GM23338 (cell line): ENCODE results near the gene CCNI2. TPM values are rescaled to one million over a fixed set of nuclear protein-coding genes. Genes with fewer than 3 reads are reported as not detected.

Experiments
- ATAC-seq: fragments of 200-7000 bp; cut with Tn5 transposase; 3 replicates; pipeline ENCODE4 v1.9.1; 2020
- DNase-seq: peaks from one replicate; pipeline ENCODE4 v3.0.0-alpha.2; 2015; ENCODE audit warnings: low spot score
- H2AFZ ChIP-seq: fragments of 200-600 bp; sonication (generic); 2 replicates; pipeline ENCODE4 v1.8.0; 2016; ENCODE audit warnings: antibody characterized with exemption, mild to moderate bottlenecking, moderate library complexity
- H3F3A ChIP-seq: fragments of 200-600 bp; sonication (generic); replicated peaks from 2 replicates; pipeline ENCODE4 v1.8.0; 2017; ENCODE audit warnings: antibody characterized with exemption, mixed run types, low read depth
- H3K27ac ChIP-seq: fragments of 200-600 bp; sonication (generic); 2 replicates; pipeline ENCODE4 v1.6.1; 2016; ENCODE audit warnings: low read depth
- H3K27me3 ChIP-seq: fragments of 200-600 bp; sonication (generic); 2 replicates; pipeline ENCODE4 v1.8.0; 2016; ENCODE audit warnings: mild to moderate bottlenecking, mixed run types, moderate library complexity; ENCODE audit not compliant: insufficient read depth
- H3K36me3 ChIP-seq: fragments of 200-600 bp; sonication (generic); 2 replicates; pipeline ENCODE4 v1.8.0; 2016; ENCODE audit warnings: mild to moderate bottlenecking; ENCODE audit not compliant: insufficient read depth
- H3K4me1 ChIP-seq: fragments of 200-600 bp; sonication (generic); 2 replicates; pipeline ENCODE4 v1.8.0; 2016; ENCODE audit warnings: mild to moderate bottlenecking, moderate library complexity; ENCODE audit not compliant: insufficient read depth
- H3K4me2 ChIP-seq: fragments of 200-600 bp; sonication (generic); 2 replicates; pipeline ENCODE4 v1.7.1; 2017; ENCODE audit warnings: mixed run types
- H3K4me3 ChIP-seq: fragments of 200-600 bp; sonication (generic); 2 replicates; pipeline ENCODE4 v1.6.1; 2016; ENCODE audit warnings: mixed run types
- H3K79me2 ChIP-seq: fragments of 200-600 bp; sonication (generic); replicated peaks from 2 replicates; pipeline ENCODE4 v1.8.0; 2017; ENCODE audit warnings: mild to moderate bottlenecking; ENCODE audit not compliant: insufficient read depth
- H3K9me2 ChIP-seq: fragments of 200-600 bp; sonication (generic); 2 replicates; pipeline ENCODE4 v1.8.0; 2017; ENCODE audit not compliant: insufficient read depth
- H4K20me1 ChIP-seq: fragments of 200-600 bp; sonication (generic); replicated peaks from 2 replicates; pipeline ENCODE4 v1.8.0; 2017; ENCODE audit warnings: mild to moderate bottlenecking; ENCODE audit not compliant: insufficient read depth
- H3K27ac Mint-ChIP-seq: 2 replicates; pipeline ENCODE4 v1.8.0; 2020; ENCODE audit warnings: inconsistent platforms, mild to moderate bottlenecking, moderate library complexity, mixed read lengths
- H3K27me3 Mint-ChIP-seq: 3 replicates; pipeline ENCODE4 v1.8.0; 2022; ENCODE audit warnings: low read depth, mild to moderate bottlenecking, moderate library complexity, mixed read lengths, inconsistent platforms; ENCODE audit not compliant: insufficient read depth, poor library complexity
- H3K36me3 Mint-ChIP-seq: 3 replicates; pipeline ENCODE4 v1.8.0; 2021; ENCODE audit warnings: low read depth, mild to moderate bottlenecking, inconsistent platforms, moderate library complexity, mixed read lengths
- H3K4me1 Mint-ChIP-seq: 3 replicates; pipeline ENCODE4 v1.8.0; 2020; ENCODE audit warnings: mild to moderate bottlenecking, inconsistent platforms, mixed read lengths
- H3K4me3 Mint-ChIP-seq: 3 replicates; pipeline ENCODE4 v1.8.0; 2021; ENCODE audit warnings: moderate library complexity, mild to moderate bottlenecking, inconsistent platforms, mixed read lengths
- H3K9me3 Mint-ChIP-seq: 3 replicates; pipeline ENCODE4 v1.8.0; 2020; ENCODE audit warnings: moderate library complexity, mild to moderate bottlenecking, inconsistent platforms, mixed read lengths
- CREB1 ChIP-seq: fragments of 250-450 bp; sonication (Bioruptor Pico); IDR thresholded peaks from 2 replicates; pipeline ENCODE4 v1.5.0; 2020; ENCODE audit warnings: low read depth, mild to moderate bottlenecking, moderate library complexity
- EZH2 ChIP-seq: fragments of 200-600 bp; sonication (generic); IDR thresholded peaks from one replicate; pipeline ENCODE4 v1.8.0; 2017; ENCODE audit warnings: antibody characterized with exemption, mild to moderate bottlenecking, low read depth; ENCODE audit not compliant: unreplicated experiment
- EZH2phosphoT487 ChIP-seq: fragments of 200-600 bp; sonication (generic); IDR thresholded peaks from one replicate; pipeline ENCODE4 v1.8.1; 2018; ENCODE audit warnings: antibody characterized with exemption; ENCODE audit not compliant: unreplicated experiment
- JUNB ChIP-seq: IDR thresholded peaks from one replicate; pipeline ENCODE4 v1.6.1; 2016; ENCODE audit warnings: antibody characterized with exemption; ENCODE audit not compliant: unreplicated experiment
- NANOG ChIP-seq: IDR thresholded peaks from 2 replicates; pipeline ENCODE4 v1.6.1; 2016; ENCODE audit warnings: antibody characterized with exemption, borderline replicate concordance
- POLR2AphosphoS5 ChIP-seq: IDR thresholded peaks from 2 replicates; pipeline ENCODE4 v1.6.1; 2016; ENCODE audit warnings: antibody characterized with exemption, low read depth
- STAT1 ChIP-seq: IDR thresholded peaks from one replicate; pipeline ENCODE4 v1.6.1; 2016; ENCODE audit warnings: antibody characterized with exemption; ENCODE audit not compliant: unreplicated experiment
- ZNF114 ChIP-seq: fragments of 250-450 bp; sonication (Bioruptor Pico); IDR thresholded peaks from 2 replicates; pipeline ENCODE4 v1.5.0; 2020; ENCODE audit warnings: mild to moderate bottlenecking, moderate library complexity
- ZNF331 ChIP-seq: fragments of 250-450 bp; sonication (Bioruptor Pico); IDR thresholded peaks from 2 replicates; pipeline ENCODE4 v1.5.0; 2020; ENCODE audit warnings: low read depth, mild to moderate bottlenecking, moderate library complexity
- polyA plus RNA-seq: library from polyadenylated mRNA; unstranded; fragments of >200 nt; fragmentation: Nextera tagmentation; extraction: Ambion mirVana; gene quantifications from 2 replicates; pipeline ENCODE4 v1.2.1, GENCODE V29; 2016
- total RNA-seq: library from RNA; depleted of rRNA; stranded (reverse); fragments of >200 nt; shearing (Covaris generic); gene quantifications from 2 replicates; pipeline ENCODE4 v1.2.3, GENCODE V29; 2014
- TF ChIP-seq, protein P1 (sequence below): fragments of 250-450 bp; sonication (Bioruptor Pico); IDR thresholded peaks from 2 replicates; pipeline ENCODE4 v1.5.0; 2020; ENCODE audit warnings: mild to moderate bottlenecking, moderate library complexity
- TF ChIP-seq, protein P2 (sequence below): IDR thresholded peaks from one replicate; pipeline ENCODE4 v1.6.1; 2018; ENCODE audit warnings: antibody characterized with exemption; ENCODE audit not compliant: unreplicated experiment
- TF ChIP-seq, protein P3 (sequence below): IDR thresholded peaks from 2 replicates; pipeline ENCODE4 v1.6.1; 2016; ENCODE audit warnings: antibody characterized with exemption
- TF ChIP-seq, protein P4 (sequence below), 2 experiments: fragments of 200-600 bp in 1 of 2; sonication (generic) in 1 of 2; conservative IDR thresholded peaks; 2 replicates each; pipeline versions ENCODE4 v1.5.1 to v1.6.1; 2016 to 2017; ENCODE audit warnings: antibody characterized with exemption in 2 of 2, low read depth in 2 of 2, mild to moderate bottlenecking in 2 of 2, moderate library complexity in 1 of 2

CCNI2 gene
- total and polyA plus RNA-seq, 2 experiments from 2014 or later, result 0.55 to 2.5 TPM

DNA sequence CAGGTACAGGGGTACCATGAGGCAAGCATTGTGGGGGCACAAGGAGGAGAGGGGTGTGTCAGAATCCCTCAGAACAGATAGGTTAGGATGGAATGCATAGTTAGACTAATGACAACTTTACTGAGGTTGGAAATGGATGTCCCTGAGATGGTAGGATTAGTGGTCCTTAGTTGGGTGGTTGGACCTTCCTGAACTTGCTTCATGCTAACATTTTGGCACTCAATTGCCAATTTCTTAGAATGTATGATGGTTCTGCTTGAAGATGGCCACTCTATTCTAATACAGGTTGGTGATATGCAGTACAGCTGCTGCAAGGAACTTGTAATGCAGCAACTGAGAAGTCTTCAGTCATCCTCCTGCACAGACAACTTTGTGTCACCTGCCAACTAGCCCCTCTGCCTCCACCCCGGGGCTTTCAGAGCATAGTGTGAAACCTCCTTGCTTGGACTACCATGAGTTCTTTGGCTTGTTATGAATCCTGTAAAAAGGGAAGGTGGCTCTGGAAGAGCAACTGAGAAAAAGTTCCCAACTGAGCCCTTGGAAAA, 5.4 kb downstream of the CCNI2 start:
- Histone ChIP-seq H3F3A (no peaks in the 10 kb centered on the region), H3K27me3 (peaks cover 26% of the 10 kb centered on the region), H2AFZ (no peak overlapping the region), H3K36me3 (no peaks in the 10 kb centered on the region), H3K4me3 (no peak overlapping the region), H3K79me2 (no peaks in the 10 kb centered on the region), H3K4me2 (no peak overlapping the region), H4K20me1 (no peaks in the 10 kb centered on the region), H3K4me1 (peaks cover 5% of the 10 kb centered on the region; the same call in 1 of the 2 replicates), H3K27ac (no peak overlapping the region), H3K9me2 (no peaks in the 10 kb centered on the region)
- Mint-ChIP-seq H3K4me3 (no peak overlapping the region), H3K9me3 (no peaks in the 10 kb centered on the region), H3K27me3 (peaks cover 22% of the 10 kb centered on the region), H3K36me3 (no peaks in the 10 kb centered on the region), H3K4me1 (peaks cover 28% of the 10 kb centered on the region), H3K27ac (no peak overlapping the region)
- no peak for DNase-seq
- ATAC-seq, result no peak
- TF ChIP-seq, protein P1, sequence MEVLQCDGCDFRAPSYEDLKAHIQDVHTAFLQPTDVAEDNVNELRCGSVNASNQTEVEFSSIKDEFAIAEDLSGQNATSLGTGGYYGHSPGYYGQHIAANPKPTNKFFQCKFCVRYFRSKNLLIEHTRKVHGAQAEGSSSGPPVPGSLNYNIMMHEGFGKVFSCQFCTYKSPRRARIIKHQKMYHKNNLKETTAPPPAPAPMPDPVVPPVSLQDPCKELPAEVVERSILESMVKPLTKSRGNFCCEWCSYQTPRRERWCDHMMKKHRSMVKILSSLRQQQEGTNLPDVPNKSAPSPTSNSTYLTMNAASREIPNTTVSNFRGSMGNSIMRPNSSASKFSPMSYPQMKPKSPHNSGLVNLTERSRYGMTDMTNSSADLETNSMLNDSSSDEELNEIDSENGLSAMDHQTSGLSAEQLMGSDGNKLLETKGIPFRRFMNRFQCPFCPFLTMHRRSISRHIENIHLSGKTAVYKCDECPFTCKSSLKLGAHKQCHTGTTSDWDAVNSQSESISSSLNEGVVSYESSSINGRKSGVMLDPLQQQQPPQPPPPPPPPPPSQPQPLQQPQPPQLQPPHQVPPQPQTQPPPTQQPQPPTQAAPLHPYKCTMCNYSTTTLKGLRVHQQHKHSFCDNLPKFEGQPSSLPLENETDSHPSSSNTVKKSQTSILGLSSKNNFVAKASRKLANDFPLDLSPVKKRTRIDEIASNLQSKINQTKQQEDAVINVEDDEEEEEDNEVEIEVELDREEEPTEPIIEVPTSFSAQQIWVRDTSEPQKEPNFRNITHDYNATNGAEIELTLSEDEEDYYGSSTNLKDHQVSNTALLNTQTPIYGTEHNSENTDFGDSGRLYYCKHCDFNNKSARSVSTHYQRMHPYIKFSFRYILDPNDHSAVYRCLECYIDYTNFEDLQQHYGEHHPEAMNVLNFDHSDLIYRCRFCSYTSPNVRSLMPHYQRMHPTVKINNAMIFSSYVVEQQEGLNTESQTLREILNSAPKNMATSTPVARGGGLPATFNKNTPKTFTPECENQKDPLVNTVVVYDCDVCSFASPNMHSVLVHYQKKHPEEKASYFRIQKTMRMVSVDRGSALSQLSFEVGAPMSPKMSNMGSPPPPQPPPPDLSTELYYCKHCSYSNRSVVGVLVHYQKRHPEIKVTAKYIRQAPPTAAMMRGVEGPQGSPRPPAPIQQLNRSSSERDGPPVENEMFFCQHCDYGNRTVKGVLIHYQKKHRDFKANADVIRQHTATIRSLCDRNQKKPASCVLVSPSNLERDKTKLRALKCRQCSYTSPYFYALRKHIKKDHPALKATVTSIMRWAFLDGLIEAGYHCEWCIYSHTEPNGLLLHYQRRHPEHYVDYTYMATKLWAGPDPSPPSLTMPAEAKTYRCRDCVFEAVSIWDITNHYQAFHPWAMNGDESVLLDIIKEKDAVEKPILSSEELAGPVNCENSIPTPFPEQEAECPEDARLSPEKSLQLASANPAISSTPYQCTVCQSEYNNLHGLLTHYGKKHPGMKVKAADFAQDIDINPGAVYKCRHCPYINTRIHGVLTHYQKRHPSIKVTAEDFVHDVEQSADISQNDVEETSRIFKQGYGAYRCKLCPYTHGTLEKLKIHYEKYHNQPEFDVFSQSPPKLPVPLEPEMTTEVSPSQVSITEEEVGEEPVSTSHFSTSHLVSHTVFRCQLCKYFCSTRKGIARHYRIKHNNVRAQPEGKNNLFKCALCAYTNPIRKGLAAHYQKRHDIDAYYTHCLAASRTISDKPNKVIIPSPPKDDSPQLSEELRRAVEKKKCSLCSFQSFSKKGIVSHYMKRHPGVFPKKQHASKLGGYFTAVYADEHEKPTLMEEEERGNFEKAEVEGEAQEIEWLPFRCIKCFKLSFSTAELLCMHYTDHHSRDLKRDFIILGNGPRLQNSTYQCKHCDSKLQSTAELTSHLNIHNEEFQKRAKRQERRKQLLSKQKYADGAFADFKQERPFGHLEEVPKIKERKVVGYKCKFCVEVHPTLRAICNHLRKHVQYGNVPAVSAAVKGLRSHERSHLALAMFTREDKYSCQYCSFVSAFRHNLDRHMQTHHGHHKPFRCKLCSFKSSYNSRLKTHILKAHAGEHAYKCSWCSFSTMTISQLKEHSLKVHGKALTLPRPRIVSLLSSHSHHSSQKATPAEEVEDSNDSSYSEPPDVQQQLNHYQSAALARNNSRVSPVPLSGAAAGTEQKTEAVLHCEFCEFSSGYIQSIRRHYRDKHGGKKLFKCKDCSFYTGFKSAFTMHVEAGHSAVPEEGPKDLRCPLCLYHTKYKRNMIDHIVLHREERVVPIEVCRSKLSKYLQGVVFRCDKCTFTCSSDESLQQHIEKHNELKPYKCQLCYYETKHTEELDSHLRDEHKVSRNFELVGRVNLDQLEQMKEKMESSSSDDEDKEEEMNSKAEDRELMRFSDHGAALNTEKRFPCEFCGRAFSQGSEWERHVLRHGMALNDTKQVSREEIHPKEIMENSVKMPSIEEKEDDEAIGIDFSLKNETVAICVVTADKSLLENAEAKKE, result no peak
- TF ChIP-seq EZH2phosphoT487, result no peak
- no peak for TF ChIP-seq EZH2
- no peak for TF ChIP-seq ZNF114
- no peak for TF ChIP-seq CREB1 (CRISPR knock-in tag)
- no peak for TF ChIP-seq JUNB
- TF ChIP-seq, protein P2, sequence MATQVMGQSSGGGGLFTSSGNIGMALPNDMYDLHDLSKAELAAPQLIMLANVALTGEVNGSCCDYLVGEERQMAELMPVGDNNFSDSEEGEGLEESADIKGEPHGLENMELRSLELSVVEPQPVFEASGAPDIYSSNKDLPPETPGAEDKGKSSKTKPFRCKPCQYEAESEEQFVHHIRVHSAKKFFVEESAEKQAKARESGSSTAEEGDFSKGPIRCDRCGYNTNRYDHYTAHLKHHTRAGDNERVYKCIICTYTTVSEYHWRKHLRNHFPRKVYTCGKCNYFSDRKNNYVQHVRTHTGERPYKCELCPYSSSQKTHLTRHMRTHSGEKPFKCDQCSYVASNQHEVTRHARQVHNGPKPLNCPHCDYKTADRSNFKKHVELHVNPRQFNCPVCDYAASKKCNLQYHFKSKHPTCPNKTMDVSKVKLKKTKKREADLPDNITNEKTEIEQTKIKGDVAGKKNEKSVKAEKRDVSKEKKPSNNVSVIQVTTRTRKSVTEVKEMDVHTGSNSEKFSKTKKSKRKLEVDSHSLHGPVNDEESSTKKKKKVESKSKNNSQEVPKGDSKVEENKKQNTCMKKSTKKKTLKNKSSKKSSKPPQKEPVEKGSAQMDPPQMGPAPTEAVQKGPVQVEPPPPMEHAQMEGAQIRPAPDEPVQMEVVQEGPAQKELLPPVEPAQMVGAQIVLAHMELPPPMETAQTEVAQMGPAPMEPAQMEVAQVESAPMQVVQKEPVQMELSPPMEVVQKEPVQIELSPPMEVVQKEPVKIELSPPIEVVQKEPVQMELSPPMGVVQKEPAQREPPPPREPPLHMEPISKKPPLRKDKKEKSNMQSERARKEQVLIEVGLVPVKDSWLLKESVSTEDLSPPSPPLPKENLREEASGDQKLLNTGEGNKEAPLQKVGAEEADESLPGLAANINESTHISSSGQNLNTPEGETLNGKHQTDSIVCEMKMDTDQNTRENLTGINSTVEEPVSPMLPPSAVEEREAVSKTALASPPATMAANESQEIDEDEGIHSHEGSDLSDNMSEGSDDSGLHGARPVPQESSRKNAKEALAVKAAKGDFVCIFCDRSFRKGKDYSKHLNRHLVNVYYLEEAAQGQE, result no peak
- TF ChIP-seq, protein P3, sequence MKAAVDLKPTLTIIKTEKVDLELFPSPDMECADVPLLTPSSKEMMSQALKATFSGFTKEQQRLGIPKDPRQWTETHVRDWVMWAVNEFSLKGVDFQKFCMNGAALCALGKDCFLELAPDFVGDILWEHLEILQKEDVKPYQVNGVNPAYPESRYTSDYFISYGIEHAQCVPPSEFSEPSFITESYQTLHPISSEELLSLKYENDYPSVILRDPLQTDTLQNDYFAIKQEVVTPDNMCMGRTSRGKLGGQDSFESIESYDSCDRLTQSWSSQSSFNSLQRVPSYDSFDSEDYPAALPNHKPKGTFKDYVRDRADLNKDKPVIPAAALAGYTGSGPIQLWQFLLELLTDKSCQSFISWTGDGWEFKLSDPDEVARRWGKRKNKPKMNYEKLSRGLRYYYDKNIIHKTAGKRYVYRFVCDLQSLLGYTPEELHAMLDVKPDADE, result no peak
- no peak for TF ChIP-seq NANOG
- no peak for TF ChIP-seq ZNF331 (CRISPR knock-in tag)
- TF ChIP-seq, protein P4, sequence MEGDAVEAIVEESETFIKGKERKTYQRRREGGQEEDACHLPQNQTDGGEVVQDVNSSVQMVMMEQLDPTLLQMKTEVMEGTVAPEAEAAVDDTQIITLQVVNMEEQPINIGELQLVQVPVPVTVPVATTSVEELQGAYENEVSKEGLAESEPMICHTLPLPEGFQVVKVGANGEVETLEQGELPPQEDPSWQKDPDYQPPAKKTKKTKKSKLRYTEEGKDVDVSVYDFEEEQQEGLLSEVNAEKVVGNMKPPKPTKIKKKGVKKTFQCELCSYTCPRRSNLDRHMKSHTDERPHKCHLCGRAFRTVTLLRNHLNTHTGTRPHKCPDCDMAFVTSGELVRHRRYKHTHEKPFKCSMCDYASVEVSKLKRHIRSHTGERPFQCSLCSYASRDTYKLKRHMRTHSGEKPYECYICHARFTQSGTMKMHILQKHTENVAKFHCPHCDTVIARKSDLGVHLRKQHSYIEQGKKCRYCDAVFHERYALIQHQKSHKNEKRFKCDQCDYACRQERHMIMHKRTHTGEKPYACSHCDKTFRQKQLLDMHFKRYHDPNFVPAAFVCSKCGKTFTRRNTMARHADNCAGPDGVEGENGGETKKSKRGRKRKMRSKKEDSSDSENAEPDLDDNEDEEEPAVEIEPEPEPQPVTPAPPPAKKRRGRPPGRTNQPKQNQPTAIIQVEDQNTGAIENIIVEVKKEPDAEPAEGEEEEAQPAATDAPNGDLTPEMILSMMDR (conservative IDR thresholded peaks at IDR 0.05; ENCODE audit: low read depth in 2 of 2), result no peak
- TF ChIP-seq STAT1, result no peak
- no peak for TF ChIP-seq POLR2AphosphoS5
